ENCODE data around the gene OR10T2. TPM values are rescaled to one million over a fixed set of nuclear protein-coding genes. Genes with fewer than 3 reads are reported as not detected.

Gene OR10T2
- total and polyA plus RNA-seq, 2 of the 4 experiments (the other 2 are of a cell fraction), result not detected

DNA sequence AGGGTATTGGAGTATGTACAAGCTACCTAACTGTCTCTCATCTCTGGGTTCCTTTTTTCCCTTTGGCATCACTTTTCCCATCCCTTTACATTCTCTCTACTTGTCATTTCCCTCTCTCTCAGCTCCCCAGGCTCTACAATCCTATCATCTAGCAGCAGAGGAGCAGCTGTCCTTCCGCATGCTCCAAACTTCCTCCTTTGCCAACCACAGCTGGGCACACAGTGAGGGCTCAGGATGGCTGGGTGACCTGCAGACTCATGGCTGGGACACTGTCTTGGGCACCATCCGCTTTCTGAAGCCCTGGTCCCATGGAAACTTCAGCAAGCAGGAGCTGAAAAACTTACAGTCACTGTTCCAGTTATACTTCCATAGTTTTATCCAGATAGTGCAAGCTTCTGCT, 45.0 kb downstream of the OR10T2 start:
- H4K20me1 ChIP-seq (ENCODE audit: insufficient read depth, low read length), result no peaks in the 10 kb centered on the region
- no TSS peak for BruUV-seq (replicated peaks)
- H3K9ac ChIP-seq (ENCODE audit: low read depth, low read length), result no peak overlapping the region
- H2BK5ac ChIP-seq (ENCODE audit: low read depth, low read length, poor library complexity, severe bottlenecking), result no peak overlapping the region
- no peak overlapping the region for H4K8ac ChIP-seq (ENCODE audit: low read depth in 2 of 2, low read length in 2 of 2)
- no peak overlapping the region for H2AK9ac ChIP-seq (replicated peaks; ENCODE audit: low read depth, low read length, poor library complexity)
- no peaks in the 10 kb centered on the region; the same call in 1 of the 2 replicates for H3K9me3 ChIP-seq (ENCODE audit: control insufficient read depth, insufficient read depth, low read length)
- H3K56ac ChIP-seq (ENCODE audit: extremely low read depth, insufficient read depth, low read length), result no peak overlapping the region
- H4K5ac ChIP-seq (ENCODE audit: low read depth, low read length), result no peak overlapping the region
- WGBS, 2 experiments (ENCODE audit: extremely low coverage in 2 of 2, insufficient read length in 1 of 2), result 0% methylated on average over 1 of the region's 2 CpGs; no CpG with 5 or more reads in 1 of the 2 experiments
- H3K4ac ChIP-seq (ENCODE audit: low read depth, low read length), result no peak overlapping the region
- H2AK5ac ChIP-seq (ENCODE audit: low read depth, low read length), result no peak overlapping the region
- H2BK120ac ChIP-seq (ENCODE audit: low read depth, low read length), result no peak overlapping the region
- no peak overlapping the region for H4K91ac ChIP-seq (ENCODE audit: insufficient read depth, low read depth, low read length)
- H2BK15ac ChIP-seq (ENCODE audit: low read depth, low read length), result no peak overlapping the region
- no peak overlapping the region for H3K14ac ChIP-seq (replicated peaks; ENCODE audit: low read depth, low read length)
- TF ChIP-seq SMC3 (IDR thresholded peaks at IDR 0.05; ENCODE audit: low read depth, low read length), result no peak
- no peak for TF ChIP-seq NFE2L2 (IDR thresholded peaks at IDR 0.05; ENCODE audit: low read depth, low read length)
- TF ChIP-seq CEBPB (IDR thresholded peaks at IDR 0.05; ENCODE audit: low read depth, low read length), result no peak
- TF ChIP-seq, protein P1, sequence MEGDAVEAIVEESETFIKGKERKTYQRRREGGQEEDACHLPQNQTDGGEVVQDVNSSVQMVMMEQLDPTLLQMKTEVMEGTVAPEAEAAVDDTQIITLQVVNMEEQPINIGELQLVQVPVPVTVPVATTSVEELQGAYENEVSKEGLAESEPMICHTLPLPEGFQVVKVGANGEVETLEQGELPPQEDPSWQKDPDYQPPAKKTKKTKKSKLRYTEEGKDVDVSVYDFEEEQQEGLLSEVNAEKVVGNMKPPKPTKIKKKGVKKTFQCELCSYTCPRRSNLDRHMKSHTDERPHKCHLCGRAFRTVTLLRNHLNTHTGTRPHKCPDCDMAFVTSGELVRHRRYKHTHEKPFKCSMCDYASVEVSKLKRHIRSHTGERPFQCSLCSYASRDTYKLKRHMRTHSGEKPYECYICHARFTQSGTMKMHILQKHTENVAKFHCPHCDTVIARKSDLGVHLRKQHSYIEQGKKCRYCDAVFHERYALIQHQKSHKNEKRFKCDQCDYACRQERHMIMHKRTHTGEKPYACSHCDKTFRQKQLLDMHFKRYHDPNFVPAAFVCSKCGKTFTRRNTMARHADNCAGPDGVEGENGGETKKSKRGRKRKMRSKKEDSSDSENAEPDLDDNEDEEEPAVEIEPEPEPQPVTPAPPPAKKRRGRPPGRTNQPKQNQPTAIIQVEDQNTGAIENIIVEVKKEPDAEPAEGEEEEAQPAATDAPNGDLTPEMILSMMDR (conservative IDR thresholded peaks at IDR 0.05; ENCODE audit: low read depth, low read length), result no peak
- no peak for TF ChIP-seq MAZ (IDR thresholded peaks at IDR 0.05; ENCODE audit: borderline replicate concordance, low read depth, low read length)
- no peak overlapping the region for H3K23ac ChIP-seq (ENCODE audit: low read depth, low read length)
- H3K4me1 ChIP-seq (ENCODE audit: control insufficient read depth, insufficient read depth, low read length), result no peaks in the 10 kb centered on the region
- no peak overlapping the region for H3K4me2 ChIP-seq (ENCODE audit: low read depth, low read length)
- POLR2A ChIA-PET (ENCODE audit: unreplicated experiment), result no interaction called here
- H3K27ac ChIP-seq (ENCODE audit: insufficient read depth, low read length), result no peak overlapping the region
- dilution Hi-C loops (cut with HindIII; ENCODE audit: low sequenced_read_pairs, unreplicated experiment) (no loop called here), in situ Hi-C loops (cut with MboI; ENCODE audit: low sequenced_read_pairs) (no loop called here), intact Hi-C loops (cut with micrococcal nuclease) (no loop called here)
- CTCF ChIA-PET, result interaction anchor here (0.7 kb wide), 1 partner anchor 1437 kb away, joined by 3 read pairs; no protein-coding TSS in a partner anchor
- H3K9me1 ChIP-seq (ENCODE audit: insufficient read depth, low read length), result no peaks in the 10 kb centered on the region
- no peak overlapping the region for H2AFZ ChIP-seq (replicated peaks; ENCODE audit: low read length, poor library complexity)
- H3K36me3 ChIP-seq (ENCODE audit: control insufficient read depth, insufficient read depth, low read length), result no peaks in the 10 kb centered on the region
- no peaks in the 10 kb centered on the region for H3K27me3 ChIP-seq (ENCODE audit: control insufficient read depth, insufficient read depth, low read length)
- no peak overlapping the region for H3K4me3 ChIP-seq (ENCODE audit: insufficient read depth, low read depth, low read length)
- DNase-seq (no peak), ATAC-seq (ENCODE audit: low read depth) (no peak)
- H3K79me1 ChIP-seq (ENCODE audit: low read depth in 1 of 2, low read length in 2 of 2), result no peaks in the 10 kb centered on the region
- no peak overlapping the region for H2BK20ac ChIP-seq (ENCODE audit: low read depth, low read length)
- H3K18ac ChIP-seq (ENCODE audit: low read depth, low read length), result no peak overlapping the region

All from IMR-90 (cell line).